Stromal cell of bone marrow (primary cell): ENCODE results near the gene PDGFB.

ENCODE experiments used
- DNase-seq: peaks from one replicate; pipeline ENCODE4 v3.0.0-alpha.2; 2012; ENCODE audit warnings: low read depth

The PDGFB gene

DNA sequence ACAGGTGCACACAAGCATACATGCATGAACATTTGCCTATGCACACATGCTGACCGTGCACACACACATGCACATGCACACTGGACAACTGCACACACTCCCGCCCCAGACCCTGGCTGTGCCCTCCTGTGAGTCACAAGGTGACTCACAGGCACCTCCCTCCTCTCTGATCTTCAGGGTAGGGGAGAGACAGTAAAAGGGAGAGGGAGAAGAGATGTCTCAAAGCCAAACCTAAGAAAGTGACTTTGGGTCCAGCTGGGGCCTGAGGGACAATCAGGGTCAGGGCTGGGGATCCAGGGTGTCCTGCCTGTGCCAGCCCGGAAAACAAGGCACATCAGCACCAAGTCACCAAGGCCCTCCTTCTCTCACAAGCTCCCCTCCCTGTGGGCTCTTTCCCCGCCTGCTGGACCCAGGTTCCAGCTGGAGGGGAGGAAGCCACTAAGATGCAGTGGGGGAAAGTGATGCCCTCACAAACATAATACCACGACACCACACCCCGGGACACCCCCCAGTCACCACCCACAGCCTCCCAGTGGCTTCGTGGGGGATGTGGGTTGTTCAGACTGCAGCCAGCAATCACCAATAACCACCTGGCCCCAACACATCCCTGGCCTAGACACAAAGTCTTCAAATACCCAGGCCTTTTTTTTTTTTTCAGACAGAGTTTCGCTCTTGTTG, 39.3 kb downstream of the PDGFB start:
- peak; percentile 44 for DNase-seq

DNA sequence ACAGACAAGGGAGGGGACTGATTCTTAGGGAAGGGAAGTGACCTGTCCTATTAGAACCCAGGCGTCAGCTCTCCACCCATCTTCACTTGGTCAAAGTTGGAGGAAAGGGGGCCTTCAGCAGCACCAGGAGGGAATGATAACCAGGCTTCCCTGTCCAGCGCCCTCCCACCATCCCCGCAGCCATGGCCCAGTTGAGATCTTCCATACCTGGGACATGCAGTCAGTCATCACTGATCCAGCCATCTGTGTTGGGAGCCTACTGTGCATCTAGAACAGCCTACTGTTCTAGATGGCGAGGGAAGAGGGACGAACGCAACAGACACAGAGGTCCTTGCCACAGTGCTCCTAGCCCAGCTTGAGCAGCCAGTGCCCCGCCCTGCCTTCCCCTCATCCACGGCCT, 40.6 kb downstream of the PDGFB start:
- no peak for DNase-seq

DNA sequence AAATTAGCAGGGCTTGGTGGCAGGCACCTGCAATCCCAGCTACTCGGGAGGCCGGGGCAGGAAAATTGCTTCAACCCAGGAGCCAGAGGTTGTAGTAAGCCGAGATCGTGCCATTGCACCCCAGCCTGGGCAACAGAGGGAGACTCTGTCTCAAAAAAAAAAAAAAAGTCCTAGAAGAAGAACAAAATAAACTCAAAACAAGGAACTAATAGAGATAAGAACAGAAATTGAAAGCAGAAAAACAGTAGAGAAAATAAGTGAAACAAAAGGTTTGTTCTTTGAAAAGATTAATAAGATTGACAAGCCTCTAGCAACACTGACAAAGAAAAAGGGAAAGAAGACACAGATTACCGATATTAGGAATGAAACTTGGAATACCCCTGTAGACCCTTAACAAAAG, 47.2 kb downstream of the PDGFB start:
- no peak for DNase-seq

DNA sequence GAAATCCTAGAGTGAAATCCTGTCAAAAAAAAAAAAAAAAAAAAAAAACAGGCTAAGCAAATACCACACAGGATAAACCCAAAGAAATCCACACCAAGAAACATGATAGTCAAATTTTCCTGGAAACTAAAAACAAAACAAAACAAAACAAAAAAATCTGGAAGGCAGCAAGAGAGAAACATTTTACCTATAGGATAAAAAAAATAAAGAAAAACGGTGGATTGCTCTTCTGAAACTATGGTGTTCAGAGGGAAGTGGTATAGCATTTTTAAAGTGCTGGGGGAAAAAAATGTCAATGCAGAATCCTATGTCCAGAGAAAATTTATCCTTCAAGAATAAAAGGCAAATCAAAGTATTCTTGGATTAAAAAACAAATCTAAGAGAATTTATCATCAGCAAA, 50.7 kb downstream of the PDGFB start:
- no peak for DNase-seq

DNA sequence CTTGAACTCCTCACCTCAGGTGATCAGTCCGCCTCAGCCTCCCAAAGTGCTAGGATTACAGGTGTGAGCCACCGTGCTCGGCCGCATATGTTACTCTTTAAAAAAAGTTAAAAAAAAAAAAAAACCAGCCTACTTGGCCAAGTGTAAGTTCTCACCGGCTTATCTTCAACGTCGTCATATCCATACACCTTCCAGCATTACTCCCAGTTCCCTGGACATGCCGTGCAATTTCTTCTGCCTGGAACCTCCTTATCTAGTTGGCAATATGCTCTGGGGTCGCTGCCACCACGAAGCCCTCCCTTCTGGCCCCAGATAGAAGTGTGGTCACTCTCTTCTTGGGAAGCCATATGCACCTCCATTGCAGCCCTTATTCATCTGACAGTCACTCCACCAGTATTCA, 56.0 kb downstream of the PDGFB start:
- DNase-seq: no peak

DNA sequence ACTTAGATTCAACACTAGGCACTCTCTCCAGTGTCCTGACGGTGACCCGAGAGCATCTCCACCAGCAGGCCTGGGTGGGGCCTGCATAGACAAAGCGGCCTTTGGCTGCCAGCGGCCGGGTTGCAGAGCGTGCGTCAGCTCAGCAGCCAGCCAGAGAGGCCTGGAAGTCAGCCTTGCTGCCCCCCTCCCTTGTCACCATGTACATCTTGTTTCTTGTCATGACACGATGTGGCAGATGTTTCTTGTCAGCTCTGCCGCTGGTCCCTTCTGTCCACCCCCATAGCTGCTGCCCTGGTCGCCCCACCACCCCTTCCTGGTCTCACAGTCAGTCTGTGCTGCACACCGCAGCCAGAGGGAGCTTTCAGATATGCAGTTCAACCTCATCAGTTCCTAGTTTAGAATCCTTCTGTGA, 59.2 kb downstream of the PDGFB start:
- peak; percentile 17 for DNase-seq

DNA sequence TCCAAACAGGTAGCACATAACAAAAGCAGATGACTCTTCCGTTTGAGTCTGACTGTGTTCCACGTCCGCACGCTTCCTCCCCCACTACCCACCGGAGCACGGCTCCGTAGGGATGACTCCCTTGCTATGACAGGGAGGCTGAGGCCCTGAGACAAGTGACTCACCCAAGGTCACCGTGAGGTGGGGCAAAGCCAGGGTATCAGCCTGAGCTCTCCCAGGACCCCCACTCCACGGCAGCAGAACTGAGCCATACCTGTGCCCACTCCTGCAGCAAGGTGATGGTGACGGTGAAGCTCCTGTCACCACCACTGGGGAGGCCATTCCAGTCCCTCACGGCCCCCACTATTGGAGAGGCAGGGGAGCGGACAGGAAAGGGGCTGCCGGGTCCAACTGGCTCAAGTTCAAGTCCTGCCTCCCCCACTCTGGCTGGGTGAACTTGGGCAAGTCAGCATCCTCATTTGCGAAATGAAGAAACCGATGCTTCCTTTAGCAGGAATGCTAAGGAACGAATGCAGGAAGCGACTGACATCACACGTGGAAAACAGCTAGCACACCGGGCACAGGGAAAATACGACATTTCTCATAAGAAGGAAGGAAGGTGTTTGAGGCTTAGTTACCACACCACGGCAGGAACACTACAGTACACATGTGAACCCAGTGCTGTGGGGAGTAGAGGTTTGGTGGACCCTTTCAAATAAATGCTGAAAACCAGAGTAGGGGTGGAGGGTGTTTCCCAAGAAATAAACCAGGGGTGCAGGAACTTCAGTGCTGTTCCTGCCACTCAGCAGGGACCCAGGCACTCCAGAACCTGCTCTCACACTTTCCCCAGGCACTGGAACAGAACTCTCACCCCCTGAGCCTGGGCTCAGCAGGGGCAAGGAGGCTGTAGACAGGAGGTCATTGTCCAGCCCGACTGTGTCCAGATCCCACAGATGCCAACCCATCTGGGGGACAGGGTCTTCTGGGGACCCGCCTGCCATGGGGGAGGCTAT, 59.9 kb downstream of the PDGFB start:
- DNase-seq: no peak

DNA sequence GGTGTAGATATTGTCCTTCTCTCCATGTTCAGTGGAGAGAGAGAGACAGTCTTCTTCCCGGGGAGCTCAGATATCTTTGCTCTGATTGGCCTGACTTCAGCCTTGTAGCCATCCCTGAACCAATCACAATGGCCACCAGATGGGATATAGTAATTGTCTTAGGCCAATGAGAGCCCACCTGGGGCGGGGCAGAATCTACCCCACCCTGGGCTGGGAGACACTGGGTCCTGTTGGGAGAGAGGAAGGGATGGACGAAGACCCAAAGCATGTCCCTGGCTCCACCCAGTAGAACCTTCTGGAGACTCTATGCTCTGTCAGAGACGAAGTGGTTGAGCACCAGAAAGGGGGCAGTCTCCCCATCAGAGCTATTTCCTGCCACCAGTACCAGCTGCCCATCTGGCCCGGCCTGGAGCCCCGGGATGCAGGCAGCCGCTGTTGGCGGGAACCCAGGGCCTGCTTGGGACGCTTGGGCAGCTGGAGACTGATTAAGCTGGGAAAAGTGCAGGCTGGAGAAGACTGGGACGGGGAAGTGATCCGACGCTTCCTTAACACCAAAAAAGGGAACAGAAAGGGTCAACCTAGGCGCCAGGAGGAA, 60.7 kb downstream of the PDGFB start:
- no peak for DNase-seq

DNA sequence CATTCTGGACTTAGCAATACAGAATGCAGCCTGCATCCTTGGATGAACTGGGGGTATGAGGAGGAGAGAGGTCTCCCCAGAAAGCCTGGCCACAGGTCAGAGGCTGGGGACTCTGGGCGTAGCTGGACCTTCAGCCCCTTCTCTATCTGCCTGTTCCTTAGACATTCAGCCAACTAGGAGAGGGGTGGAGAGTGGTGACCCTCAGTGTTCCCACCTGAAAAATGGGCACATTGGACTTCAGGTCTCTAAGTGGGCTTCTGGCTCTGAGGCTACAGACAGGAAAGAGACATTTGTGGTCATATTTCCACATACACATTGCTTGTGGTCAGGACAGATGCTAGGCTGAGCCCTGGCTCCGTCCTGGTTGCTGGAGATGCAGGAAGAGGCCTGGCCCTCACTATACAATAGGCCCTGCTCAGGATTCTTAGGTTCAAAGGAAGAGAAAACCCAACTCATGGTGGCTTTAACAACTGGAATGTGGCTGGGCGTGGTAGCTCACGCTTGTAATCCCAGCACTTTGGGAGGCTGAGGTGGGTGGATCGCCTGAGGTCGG, 62.2 kb downstream of the PDGFB start:
- DNase-seq: no peak

DNA sequence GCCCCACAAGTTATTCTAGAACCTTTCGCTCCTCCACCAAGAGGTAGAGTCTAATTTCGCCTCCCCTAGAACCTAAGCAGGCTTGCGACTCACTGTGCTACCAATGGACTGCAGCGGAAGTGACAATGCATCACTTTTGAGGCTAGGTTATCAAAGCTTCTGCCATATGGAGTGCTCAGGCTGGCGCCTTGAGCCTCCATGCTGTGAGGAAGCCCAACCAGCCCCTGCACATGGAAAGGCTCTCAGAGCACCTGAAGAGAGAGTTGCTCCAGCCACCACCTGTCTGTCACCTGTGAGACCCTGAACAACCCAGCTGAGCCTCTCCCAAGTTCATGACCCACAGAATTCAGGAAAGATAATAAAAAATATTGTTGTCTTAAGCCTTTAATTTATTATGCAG, 63.0 kb downstream of the PDGFB start:
- no peak for DNase-seq

DNA sequence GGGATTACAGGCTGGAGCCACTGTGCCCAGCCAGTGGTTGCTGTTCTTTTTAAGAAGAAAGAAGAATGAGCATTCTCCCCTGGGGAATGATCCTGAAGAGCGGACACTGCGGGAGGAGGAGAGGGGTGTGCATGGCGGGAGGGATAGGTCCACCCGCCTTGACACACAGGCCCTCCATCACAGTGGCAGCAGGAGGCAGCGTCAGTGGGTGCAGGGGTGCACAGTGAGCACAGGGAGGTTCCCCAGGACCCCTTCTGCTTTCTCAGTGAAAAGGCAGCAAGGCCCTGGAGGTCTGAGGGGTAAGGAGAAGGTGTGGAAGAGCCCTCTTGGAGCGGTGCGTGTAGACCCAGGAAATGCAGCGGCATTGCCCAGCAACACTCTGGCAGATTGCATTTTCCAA, 63.4 kb downstream of the PDGFB start:
- no peak for DNase-seq

DNA sequence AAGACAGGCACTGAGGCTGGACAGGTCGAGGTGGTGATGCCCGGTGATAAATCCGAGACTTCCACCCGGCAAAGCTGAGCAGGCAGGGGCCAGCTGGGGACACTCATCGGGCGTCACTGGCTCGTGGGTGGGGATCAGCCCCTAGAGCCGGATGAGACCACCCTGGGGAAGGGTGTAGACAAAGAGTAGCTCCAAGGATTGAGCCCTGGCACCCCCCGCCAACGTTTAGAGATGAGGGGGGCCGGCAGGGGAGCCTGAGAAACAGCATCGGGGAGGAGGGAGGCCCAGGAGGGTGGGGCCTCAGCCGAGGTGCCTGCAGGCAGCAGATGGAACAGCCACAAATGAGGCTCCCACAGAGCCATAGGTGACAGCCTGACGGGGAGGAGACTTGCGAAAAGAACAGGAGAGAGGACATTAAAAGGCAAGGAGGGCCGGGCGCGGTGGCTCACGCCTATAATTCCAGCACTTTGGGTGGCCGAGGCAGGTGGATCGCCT, 64.9 kb downstream of the PDGFB start:
- no peak for DNase-seq

DNA sequence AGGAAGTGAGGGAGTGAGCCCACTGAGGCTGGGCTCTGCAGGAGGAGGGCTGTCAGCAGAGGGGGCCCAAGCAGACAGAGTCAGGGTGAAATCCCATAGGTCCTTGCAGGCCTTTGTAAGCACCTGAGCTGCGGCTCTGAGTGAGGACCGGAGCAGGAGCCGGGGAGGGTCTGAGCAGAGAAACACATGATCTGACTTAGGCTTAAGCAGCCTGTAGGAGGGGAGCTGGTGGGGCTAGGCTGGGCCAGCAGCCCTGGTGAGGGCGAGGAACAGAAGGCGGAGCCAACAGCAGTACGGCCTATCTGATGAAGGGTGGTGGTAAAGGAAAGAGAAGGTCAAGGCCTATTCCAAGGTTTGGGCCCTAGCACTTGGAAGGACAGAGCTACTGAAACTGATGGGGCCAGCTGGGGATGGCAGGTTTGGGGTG, 65.4 kb downstream of the PDGFB start:
- no peak for DNase-seq

DNA sequence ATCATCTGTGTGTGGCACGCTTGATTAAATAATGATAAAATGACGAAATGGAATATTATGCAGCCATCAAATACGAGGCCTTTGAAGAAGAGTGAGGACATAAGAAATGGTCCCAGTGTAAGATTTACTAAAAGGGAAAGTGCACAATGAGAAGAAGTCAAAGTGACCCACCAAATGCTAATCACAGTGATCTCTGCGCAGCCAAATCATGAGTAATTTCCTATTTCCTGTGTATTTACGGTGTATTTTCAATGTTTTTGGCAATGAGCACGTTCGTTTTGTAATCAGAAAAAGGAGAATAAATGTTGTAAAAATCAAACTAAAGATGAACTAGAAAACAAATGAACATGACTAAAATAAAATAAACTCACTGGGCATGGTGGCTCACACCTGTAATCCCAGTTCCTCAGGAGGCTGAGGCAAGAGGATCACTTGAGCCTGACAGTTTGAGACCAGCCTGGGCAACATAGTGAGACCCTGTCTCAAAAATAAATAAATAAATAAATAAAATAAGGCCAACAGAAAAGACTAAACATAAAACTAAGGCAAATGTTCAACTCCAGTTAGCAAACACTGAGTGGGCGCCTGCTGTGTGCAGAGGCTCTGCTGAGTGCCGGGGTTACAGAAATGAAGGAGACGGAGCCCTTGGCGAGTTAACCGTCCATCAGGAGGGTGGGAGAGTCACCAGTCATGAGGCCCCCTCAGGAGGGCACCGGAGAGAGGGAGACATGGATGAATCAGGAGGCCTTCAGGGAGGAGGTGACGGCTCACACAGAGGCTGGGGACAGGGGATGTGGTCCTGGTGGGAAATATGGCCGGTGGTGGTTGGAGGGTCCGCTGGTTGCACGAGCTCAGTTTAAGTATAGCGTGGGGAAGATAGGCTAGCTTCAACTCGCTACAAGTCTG, 66.3 kb downstream of the PDGFB start:
- no peak for DNase-seq

DNA sequence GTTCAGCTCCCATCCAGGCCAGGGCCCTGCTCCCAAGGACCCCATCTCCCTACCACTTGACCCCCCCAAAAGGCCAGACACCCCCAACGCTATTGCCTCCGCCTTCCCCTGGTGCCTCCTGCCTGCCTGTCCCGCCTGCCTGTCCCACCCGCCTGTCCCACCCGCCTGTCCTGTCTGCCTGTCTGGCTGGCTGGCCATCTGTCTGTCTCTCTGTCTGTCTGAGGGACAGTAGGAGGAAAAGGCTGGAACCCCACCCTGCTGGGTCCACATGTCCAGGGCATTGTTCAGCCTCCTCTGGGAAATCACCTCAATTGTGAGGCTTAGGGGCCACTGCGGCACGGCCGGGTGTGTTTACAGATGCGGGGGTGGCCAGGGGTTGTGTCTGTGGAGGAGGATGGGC, 67.0 kb downstream of the PDGFB start:
- DNase-seq: no peak

DNA sequence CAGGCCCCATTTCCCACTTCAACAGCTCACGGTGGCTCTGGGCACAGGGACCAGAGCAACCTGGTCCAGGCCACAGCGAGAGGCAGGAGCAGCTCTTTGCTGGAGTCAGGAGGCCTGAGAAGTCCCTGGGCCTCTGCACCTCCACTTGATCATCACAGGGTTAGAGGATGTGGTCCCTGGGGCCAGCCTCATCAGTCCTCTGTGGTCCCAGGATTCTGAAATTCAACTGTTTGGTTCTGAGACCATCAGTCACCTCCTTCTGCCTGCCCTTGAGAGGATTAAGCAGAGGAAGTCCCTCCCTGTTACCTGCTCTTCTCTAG, 67.4 kb downstream of the PDGFB start:
- DNase-seq: no peak

DNA sequence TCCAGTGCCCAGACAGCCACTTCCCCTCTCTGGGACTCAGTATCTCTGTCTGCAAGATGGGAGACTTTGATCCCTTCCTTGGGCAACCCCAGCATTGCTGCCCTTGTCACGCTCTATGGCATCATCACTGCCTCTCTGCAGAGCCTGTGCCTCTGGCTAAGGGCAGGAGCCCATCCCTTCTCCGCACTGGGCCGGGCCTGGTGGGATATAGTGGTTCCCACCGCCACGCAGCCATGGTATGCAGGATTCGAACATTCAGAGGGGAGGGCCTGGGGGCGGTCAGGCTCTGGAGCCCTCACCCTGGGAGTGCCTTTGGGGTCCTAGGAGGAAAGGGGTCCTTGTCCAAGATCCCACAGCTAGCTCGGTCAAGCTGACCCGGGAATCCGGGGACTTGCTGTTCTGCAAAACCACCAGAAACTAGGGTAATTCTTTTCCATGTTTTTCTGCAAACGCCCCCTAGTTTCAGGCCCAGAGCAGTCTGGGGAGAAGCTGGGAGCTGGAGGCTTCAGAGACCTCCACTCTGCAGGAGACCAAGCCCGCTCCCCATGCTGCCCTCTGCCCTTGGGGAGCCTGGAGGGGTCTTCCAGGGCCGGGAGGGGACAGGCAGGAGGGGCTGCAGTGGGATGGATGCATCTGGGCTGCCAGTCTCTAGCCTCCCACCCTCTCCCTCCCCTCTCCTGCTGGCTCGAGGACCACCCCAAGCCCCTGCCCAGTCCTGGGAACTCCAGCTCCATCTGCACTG, 67.9 kb downstream of the PDGFB start:
- DNase-seq: no peak

DNA sequence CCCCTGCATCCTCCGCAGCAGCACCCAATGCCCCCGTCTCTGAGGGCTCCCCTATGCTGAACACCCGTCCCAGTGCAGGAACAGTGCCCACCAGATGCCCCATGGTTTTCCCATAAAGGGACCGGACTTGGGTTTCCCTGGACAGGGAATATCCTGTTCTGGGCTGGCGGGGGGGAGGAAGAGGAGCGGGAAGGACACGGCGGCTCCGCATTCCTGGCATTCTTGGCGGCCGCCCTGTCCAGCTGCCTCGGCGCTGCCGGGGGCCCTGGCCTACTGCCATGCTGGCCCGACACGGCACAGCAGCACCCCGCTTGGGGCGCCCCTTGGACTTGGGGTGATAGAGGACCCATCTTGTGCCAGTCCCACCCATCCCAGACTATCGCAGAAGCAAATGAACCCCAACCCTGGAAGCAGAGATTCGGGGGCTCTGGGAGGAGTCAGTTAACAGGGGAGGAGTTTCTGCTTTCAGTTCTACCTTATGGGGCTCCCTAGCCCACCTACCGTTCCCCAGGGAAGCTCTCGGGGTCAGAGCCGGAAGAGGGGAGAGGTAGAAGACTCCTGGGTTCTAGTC, 68.6 kb downstream of the PDGFB start:
- DNase-seq: no peak

DNA sequence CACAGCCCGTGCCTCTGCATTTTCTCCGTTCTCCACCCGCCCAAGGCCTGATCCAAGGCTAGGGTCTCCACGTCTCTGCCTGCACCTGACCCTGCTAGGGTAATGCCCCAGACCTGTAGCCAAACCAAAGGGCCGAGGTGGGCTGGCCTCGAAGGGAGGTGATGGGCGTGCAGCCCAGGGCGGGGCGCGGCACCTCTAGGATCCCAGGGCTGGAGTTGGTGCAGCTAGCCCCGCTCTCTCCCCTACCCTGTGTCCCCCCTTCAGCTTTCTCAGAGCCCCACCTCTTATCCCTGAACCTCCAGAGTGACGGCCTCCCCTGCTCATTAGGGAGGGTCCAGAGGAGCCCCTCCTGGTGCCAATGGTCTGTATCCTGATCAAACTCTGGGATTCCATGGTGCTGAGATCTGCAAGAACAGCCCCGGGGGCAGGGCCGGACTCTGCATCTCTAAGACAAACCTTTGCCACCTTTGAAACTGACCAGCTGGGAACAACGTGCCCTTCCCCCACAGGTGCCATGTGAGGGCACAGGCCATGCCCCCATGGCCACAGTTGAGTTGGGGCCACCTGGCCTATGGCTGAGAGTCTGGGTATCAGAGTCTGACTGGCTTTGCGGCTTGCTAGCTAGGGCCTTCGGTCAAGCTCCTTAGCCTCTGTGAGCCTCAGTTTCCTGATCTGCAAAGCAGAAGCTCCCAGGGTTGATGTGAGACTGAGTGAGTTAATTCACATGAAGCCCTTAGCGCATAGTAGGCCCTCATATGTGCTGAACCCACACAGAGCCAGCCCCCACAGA, 69.2 kb downstream of the PDGFB start:
- DNase-seq: no peak
